Kidney epithelial cell (primary cell): ENCODE results near the gene SLC37A3. TPM values are rescaled to one million over a fixed set of nuclear protein-coding genes. Genes with fewer than 3 reads are reported as not detected.
"Not testable (repeated sequence)": the region's sequence is repeated elsewhere in the genome, so short reads cannot be mapped to it uniquely, and the experiment has no call there.

Source experiments
- DNase-seq: peaks from one replicate; pipeline ENCODE4 v3.0.0-alpha.2; 2010; ENCODE audit warnings: low read depth
- H3K27me3 ChIP-seq: 2 replicates; pipeline ENCODE4 v1.6.0; 2011; ENCODE audit warnings: low read length; ENCODE audit not compliant: control insufficient read depth, insufficient read depth
- H3K36me3 ChIP-seq: 2 replicates; pipeline ENCODE4 v1.5.1; 2011; ENCODE audit warnings: low read length; ENCODE audit not compliant: control insufficient read depth, insufficient read depth
- H3K4me3 ChIP-seq: 2 replicates; pipeline ENCODE4 v1.5.1; 2011; ENCODE audit warnings: low read depth, mild to moderate bottlenecking, control low read depth, low read length
- total RNA-seq: library from RNA; depleted of rRNA; stranded (reverse); fragments of >200 nt; gene quantifications from 2 replicates; pipeline ENCODE4 v1.2.3, GENCODE V29; 2015
- TF ChIP-seq, protein P1 (sequence below): IDR thresholded peaks from 2 replicates; pipeline ENCODE4 v1.5.1; 2011; ENCODE audit warnings: mild to moderate bottlenecking, moderate library complexity, low read length, control low read depth, inconsistent platforms; ENCODE audit not compliant: insufficient read depth, poor library complexity, severe bottlenecking

The SLC37A3 gene
- total RNA-seq, 1 donor from 2014 or later, result 34.7 TPM

DNA sequence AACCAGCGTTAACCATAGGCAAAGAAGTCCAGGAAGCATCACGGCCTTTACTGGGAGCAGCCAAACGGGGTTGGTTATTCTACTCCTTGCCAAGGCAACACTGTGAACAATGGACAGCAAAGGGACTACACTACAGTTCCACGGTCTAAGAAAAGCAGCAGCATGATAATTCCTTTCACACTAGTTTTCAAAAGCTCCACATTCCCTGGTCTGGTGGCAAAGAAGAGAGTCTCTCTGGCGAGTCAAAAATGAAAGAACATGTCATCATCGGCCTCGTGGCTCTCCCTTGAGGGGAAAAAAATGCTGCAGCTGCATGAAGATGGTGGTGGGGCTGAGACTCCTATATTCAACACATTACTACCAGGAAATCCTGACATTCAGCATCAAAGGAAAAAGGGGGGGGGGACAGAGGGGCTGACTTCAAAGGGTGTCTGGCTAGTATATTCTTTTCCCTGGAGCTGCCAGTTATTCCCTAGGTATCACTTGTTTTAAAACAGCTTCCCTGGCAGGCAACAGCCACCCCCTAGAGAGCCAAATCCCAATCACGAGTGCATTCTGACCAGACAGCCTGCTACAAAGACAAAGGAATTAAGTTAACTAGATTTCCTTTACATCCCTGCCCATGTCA is 49.1 kb downstream of the SLC37A3 start:
- H3K36me3 ChIP-seq, result no peaks in the 10 kb centered on the region
- DNase-seq, result no peak
- H3K4me3 ChIP-seq, result no peak overlapping the region
- H3K27me3 ChIP-seq, result no peaks in the 10 kb centered on the region
- TF ChIP-seq, protein P1, sequence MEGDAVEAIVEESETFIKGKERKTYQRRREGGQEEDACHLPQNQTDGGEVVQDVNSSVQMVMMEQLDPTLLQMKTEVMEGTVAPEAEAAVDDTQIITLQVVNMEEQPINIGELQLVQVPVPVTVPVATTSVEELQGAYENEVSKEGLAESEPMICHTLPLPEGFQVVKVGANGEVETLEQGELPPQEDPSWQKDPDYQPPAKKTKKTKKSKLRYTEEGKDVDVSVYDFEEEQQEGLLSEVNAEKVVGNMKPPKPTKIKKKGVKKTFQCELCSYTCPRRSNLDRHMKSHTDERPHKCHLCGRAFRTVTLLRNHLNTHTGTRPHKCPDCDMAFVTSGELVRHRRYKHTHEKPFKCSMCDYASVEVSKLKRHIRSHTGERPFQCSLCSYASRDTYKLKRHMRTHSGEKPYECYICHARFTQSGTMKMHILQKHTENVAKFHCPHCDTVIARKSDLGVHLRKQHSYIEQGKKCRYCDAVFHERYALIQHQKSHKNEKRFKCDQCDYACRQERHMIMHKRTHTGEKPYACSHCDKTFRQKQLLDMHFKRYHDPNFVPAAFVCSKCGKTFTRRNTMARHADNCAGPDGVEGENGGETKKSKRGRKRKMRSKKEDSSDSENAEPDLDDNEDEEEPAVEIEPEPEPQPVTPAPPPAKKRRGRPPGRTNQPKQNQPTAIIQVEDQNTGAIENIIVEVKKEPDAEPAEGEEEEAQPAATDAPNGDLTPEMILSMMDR, result no peak

DNA sequence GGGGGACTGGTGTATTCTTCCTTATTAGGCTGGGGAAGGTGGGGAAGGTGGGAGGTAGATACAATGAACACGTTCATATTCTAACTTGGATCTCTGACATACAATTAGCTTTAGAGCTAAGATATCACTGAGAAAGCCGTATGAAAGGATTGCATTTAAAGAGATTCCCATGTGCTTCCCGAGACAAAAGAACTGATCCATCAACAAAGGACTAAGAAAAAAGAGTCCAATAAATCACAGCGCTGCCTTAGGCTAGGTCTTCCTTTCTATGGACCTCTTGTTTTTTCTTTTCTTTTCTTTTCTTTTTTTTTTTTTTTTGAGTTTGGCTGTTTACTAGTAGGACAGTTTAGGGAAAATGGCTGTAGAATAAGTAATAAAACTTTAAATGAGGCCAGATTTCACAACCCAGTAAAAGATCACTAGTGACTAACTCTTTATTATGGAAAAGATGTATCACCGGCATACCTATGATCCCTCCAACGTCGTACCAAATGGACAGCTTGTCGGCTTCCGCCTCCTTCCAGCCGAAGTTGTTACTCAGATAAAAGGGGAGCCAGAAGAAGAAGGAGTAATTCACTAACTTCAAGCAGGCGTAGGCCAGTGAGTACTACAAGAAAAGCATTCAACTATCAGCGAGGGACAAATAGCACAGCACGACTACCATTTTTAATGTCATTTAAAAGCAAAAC is 50.0 kb downstream of the SLC37A3 start:
- no peak for DNase-seq
- H3K27me3 ChIP-seq, result no peaks in the 10 kb centered on the region
- TF ChIP-seq, protein P1, result no peak
- no peaks in the 10 kb centered on the region for H3K36me3 ChIP-seq
- H3K4me3 ChIP-seq, result no peak overlapping the region

DNA sequence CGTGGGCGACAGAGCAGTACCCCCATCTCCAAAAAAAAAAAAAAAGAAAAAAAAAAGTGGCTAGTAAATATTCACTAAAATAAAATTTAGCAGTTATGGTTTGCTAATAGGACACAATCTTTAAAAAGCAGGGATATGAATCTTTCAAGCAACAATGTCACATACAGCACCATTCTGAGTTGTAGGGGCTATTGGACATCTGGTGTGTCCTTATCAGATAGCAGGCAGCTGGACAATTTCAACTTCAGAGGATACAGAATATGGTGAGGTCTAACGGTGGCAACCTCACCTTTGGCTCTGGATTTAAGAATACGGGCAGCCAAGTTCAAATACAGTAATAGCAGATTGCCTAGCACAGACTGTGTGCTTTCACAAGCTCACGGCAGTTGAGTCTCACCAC is 51.1 kb downstream of the SLC37A3 start:
- Histone ChIP-seq H3K36me3 (no peaks in the 10 kb centered on the region), H3K4me3 (no peak overlapping the region), H3K27me3 (no peaks in the 10 kb centered on the region)
- no peak for DNase-seq
- TF ChIP-seq, protein P1, result no peak

DNA sequence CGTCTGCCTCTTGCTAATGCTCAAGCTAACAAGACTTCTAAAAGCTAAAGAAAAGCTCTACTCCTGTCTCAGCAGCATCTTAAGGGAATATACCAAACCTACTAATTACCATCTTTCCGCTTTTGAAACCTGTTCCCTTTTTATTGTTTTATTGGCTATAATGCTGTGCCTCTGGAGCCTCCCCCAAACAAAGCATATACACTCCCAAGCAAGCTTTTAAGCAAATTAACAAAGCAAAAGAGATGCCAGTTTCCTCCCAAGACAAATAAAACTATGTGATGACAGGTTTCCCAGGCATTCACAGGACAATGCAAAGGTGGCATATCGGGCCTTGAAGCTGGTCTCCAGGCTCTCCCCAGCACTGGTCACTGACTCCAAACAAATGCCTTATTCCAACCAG is 52.9 kb downstream of the SLC37A3 start:
- no peaks in the 10 kb centered on the region for H3K27me3 ChIP-seq
- TF ChIP-seq, protein P1, result no peak

DNA sequence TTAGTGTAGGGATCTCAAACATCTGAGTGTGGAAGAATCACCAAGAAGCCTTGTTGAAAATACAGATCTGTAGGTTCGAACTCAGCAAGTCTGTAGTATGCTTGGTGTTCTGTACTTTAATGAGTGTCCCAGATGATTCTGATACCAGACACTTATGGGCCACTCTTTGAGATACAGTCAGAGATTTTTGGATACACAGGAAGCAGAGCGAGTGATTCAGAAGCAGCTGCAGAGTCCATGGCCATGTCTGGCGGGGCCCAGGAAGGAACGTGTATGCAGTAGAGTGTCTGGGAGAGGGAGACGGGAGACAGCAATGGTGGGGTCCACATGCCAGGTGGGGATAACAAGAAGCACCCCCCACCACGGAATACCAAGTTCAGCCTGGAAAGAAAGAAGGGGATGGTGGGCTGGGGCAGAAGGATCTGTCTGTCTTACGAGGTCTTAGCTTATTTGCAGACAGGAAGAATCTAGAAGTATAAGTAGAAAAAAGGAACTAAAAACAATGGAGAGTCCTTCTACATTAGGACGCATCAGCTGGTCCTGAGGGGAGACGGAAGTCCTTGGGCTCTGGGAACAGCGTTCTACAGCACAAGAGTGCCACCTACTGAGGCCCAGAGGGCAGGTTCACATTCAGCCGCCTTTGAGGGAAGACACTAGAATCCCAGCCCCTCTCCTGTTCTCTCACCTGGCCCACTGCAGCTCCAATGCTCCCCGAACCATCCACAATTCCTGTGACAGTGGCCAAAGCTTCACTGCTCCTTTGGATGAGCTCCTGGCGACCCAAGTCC is 55.4 kb downstream of the SLC37A3 start:
- DNase-seq, result no peak
- TF ChIP-seq, protein P1, result peak; percentile 59
- H3K4me3 ChIP-seq, result no peak overlapping the region
- no peaks in the 10 kb centered on the region for H3K36me3 ChIP-seq
- no peaks in the 10 kb centered on the region for H3K27me3 ChIP-seq

More for the DNA sequence above, 52.9 kb downstream of the SLC37A3 start:
- Histone ChIP-seq H3K36me3 (no peaks in the 10 kb centered on the region), H3K4me3 (no peak overlapping the region)
- no peak for DNase-seq

DNA sequence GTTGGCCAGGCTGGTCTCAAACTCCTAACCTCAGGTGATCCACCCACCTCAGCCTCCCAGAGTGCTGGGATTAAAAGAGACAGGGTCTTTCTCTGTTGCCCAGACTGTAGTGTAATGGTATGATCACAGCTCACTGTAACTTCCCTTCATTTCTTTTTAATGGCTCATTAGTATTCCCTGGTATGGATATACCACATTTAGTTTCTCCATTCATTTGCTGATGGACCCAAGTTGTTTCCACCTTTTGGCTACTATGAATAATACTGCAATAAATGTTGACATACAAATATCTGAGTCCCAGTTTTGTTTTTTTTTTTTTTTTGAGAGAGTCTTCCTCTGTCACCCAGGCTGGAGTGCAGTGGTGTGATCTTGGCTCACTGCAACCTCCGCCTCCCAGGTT is 59.4 kb downstream of the SLC37A3 start:
- not testable (repeated sequence) for H3K27me3 ChIP-seq, DNase-seq, H3K36me3 ChIP-seq, H3K4me3 ChIP-seq
